GM20000 (cell line): ENCODE results near the gene NES.

Source experiments
- DNase-seq: peaks from one replicate; pipeline ENCODE4 v3.0.0; 2012; ENCODE audit warnings: low spot score
- CTCF ChIP-seq: IDR thresholded peaks from 2 replicates; pipeline ENCODE4 v1.5.1; 2012; ENCODE audit warnings: mild to moderate bottlenecking, control low read depth; ENCODE audit errors: extremely low read depth, missing control alignments

Gene NES

DNA sequence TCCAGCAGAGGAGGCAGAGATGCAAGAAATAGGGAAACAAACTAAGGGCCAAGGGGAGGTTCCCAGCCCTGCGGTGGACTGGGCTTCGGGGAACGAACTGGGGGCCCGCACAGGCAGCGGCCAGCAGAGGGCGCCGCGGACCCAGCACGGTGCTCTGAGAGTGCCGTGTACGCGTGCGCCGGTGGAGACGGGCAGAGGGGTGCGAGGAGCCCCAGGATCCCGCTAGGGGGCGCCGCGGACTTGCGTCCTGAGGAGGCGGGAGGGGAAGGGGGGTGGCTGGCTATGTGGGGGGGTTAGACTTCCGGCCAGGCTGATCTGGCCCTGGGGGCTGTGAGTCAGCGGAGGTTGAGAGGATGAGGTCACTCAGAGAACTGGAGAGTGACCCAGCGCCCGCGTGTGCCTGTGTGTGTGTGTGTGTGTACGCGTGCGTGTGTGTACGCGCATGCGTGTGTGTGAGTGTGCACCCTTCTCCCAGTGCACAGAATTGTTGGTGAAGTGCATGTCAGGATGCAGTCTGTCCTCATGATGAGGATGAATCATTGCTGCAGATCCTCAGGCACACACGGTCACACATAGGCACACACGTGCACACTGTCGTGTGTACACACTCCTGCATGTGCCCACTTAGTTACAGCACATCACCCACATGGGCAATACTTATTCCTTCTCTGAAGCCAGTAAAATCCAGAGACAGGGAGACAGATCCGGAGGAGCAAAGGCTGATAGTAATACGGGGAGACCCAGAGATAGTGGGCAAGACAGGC lies 17.0 kb downstream of the NES start:
- peak; percentile 97 for TF ChIP-seq CTCF

DNA sequence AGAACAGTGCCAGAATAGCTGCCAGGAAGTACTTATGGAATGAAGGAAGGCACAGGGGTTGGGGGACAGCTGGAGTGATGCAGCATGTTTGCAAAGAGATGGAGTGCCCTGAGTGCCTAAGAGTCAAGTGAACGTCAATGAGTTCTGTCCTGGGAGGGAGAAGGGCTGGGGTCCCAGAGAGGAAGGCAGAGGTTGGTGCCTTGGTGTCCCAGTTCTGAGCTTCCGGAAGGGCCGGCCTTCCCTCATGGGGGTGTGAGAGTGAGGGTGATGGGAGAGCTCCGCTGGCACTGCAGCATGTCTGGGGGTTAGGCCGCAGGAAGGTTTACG lies 17.6 kb downstream of the NES start:
- TF ChIP-seq CTCF = no peak
- DNase-seq = no peak

More for the DNA sequence above, 17.0 kb downstream of the NES start:
- DNase-seq = peak; percentile 97

- DNase-seq = no peak
- no peak for TF ChIP-seq CTCF
Measured at GRCh38 chr1:156658945-156659574, 18.1 kb downstream of the NES start.

DNA sequence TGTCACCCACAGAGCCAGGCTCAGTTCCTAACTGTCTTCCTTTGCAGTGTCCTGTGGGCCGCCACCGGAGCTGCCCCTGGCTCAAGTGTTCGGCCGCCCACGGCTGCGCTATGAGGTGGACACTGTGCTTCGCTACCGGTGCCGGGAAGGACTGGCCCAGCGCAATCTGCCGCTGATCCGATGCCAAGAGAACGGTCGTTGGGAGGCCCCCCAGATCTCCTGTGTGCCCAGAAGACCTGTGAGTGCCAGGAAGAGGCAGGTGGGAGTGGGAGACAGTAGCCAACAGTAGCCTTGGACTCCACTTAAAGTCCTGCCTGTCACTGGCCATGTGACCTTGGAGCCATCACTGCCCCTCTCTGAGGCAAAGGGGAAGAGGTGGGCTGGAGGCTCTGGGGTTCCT lies 18.7 kb downstream of the NES start:
- no peak for TF ChIP-seq CTCF
- DNase-seq = no peak

- TF ChIP-seq CTCF = no peak
- no peak for DNase-seq
Measured at GRCh38 chr1:156657741-156658319, 19.4 kb downstream of the NES start.

DNA sequence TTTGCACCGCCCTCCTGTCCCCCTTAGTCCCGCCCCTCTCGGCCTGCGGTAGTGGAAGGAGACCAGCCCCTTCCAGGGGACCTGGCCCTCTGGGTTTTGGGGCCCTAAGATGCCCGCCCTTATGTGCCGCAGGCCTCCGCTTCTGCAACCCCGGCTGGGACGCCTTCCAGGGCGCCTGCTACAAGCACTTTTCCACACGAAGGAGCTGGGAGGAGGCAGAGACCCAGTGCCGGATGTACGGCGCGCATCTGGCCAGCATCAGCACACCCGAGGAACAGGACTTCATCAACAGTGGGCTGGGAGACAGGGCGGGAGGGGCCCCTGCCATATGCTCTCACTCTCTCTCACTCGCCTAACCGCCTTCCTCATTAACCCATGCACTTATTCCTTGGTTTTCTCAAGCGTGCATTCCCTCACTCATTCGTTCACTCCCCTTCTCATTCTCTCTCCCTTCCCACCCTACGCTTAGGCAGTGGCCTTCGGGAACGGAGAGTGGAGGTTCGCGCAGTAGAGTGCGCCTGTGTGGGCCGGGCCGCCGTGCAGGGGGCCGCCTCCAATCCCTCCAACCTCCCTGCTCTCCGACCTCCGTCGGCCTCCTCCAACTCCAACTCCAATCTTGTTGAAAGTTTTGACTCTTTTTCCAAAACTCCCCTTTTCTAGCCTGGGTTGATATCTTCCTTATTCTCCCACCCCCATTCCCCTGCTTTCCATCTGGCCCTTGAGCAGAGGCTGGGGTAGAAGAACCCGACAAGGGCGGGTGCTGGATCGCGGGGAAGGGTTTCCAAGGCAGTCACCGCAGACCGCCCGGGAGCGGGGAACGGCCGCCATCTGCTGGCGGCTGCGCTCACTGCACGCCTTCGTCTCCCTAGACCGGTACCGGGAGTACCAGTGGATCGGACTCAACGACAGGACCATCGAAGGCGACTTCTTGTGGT lies 20.1 kb downstream of the NES start:
- DNase-seq = peak; percentile 82
- TF ChIP-seq CTCF = peak; percentile 97
